ENCODE results near the gene AOAH.
"Not testable (repeated sequence)": the region's sequence is repeated elsewhere in the genome, so short reads cannot be mapped to it uniquely, and the experiment has no call there.

The AOAH gene

GRCh38 chr7:36466001-36466400, 258.3 kb downstream of the AOAH start:
- not testable (repeated sequence) for DNase-seq (ENCODE audit: low read depth)

- no peak for DNase-seq (ENCODE audit: low read depth)
These were observed 260.0 kb downstream of the AOAH start for GRCh38 chr7:36464271-36464670.
